GM18507 (cell line): ENCODE results near the gene KLHDC7B.

Experiments used
- DNase-seq: peaks from one replicate; pipeline ENCODE4 v3.0.0; 2011; ENCODE audit warnings: low read depth; ENCODE audit not compliant: insufficient read length; ENCODE audit errors: extremely low spot score
- FAIRE-seq: peaks from 2 replicates; lab custom pipeline; 2011; peaks lifted over from hg19 to GRCh38; lab: Jason Lieb, UNC

The KLHDC7B gene

GRCh38 chr22:50582493-50583293, 37.0 kb downstream of the KLHDC7B start, which contains the start of gene CHKB:
CHKB (minus strand) TSS chr22:50582849; CDS start chr22:50582781, 68 bp downstream.
- FAIRE-seq (peak; percentile 100), DNase-seq (peak; percentile 99)

GRCh38 chr22:50583294-50583861, 37.7 kb downstream of the KLHDC7B start:
- FAIRE-seq (no peak), DNase-seq (no peak)

GRCh38 chr22:50584106-50585096, 38.7 kb downstream of the KLHDC7B start:
- FAIRE-seq = no peak
- DNase-seq = no peak

- no peak for FAIRE-seq
- no peak for DNase-seq
Measured at GRCh38 chr22:50585238-50585637, 39.5 kb downstream of the KLHDC7B start.

- FAIRE-seq (no peak), DNase-seq (no peak)
Measured at GRCh38 chr22:50585781-50586180, 40.1 kb downstream of the KLHDC7B start.

- no peak for FAIRE-seq
- no peak for DNase-seq
Measured at GRCh38 chr22:50586416-50586815, 40.7 kb downstream of the KLHDC7B start.

GRCh38 chr22:50587407-50587806, 41.7 kb downstream of the KLHDC7B start:
- FAIRE-seq = no peak

GRCh38 chr22:50595189-50595588, 49.5 kb downstream of the KLHDC7B start:
- FAIRE-seq = no peak
- DNase-seq = no peak

More at GRCh38 chr22:50587407-50587806, 41.7 kb downstream of the KLHDC7B start:
- DNase-seq = no peak

- DNase-seq (no peak), FAIRE-seq (no peak)
Measured at GRCh38 chr22:50597097-50597496, 51.4 kb downstream of the KLHDC7B start.

GRCh38 chr22:50599816-50600455, 54.2 kb downstream of the KLHDC7B start:
- no peak for FAIRE-seq

GRCh38 chr22:50600538-50600937, 54.8 kb downstream of the KLHDC7B start, which contains the start of gene MAPK8IP2:
MAPK8IP2 (plus strand) TSS chr22:50600793; CDS start chr22:50600819, 26 bp downstream.
- FAIRE-seq (no peak), DNase-seq (no peak)

More at GRCh38 chr22:50599816-50600455, 54.2 kb downstream of the KLHDC7B start:
- DNase-seq = no peak
